ENCODE data around the gene DKK1.
"Not testable (repeated sequence)": the region's sequence is repeated elsewhere in the genome, so short reads cannot be mapped to it uniquely, and the experiment has no call there.

Gene DKK1

DNA sequence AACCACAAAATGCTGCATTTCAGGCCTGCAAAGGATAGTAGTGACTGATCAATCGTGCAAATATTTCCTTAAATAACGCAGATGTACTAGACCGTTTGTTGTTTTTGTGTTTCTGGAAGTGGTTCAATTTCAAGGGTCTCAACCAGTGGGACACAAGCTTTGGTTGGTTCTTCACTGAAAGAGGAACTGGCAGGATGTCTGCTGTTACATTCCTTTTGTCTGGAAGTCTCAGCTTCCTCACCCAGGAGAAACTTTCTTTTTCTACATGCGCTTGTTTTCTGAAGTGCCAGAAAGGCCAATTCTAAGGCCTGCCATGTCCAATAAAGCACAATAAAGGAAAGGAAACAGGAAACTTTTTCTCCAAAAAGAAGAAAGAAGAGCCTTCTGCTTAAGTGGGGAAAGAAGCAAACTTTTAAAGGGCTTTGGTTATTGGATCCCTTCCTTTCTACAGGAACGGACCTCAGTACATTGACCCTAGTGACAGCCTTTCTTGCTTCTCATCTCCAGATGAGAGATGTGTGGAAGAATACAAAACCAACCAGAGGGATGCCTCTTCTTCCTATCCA is 4.1 kb downstream of the DKK1 start:
- peak; percentile 43 for DNase-seq (ENCODE audit: low read depth)

DNA sequence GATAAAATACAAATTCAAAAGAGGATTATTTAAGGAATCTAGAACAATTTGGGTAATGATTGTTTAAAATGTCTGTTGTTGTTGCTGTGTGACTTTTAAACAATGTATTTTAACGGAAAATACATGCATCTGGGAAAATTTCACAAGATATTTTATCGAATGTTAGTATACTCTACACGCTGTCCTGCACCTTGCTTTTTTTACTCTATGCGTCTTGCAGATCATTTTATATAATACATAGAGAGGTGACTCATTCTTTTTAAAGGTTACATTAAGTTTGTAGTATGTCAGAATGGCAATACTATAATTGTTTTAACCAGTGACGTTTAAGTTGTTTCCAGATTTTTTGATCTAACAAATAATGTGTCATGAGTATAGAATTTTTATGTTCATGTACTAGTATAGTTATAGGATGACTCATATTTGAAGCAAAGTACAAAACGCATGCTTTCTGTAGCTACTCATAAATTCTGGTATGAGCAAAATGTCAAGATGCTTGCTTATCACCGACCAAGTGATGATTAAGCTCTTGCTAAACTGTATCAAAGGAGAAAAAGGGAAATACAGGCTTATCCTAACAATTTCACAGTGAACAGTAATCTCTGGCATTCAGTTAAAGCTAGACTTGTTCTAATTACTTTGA is 4.9 kb downstream of the DKK1 start:
- DNase-seq (ENCODE audit: low read depth), result peak; percentile 94

DNA sequence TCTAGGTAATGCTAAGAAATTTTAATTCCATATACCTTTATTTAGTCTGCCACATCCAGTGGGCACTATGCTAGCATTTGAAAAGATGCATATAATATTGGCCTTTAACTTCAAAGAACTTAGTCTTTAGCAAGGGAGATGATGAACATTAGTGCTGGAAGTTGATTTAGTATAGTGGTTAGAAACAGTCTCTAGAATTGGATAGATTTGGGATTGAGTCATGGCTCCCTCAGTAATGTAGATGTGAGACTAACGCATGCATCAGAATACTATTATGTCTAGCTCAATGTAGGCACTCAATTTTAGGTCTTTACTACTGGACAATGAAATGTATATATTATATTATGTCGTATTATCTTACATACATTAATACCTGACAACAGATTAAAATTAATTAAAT is 5.8 kb downstream of the DKK1 start:
- DNase-seq (ENCODE audit: low read depth), result no peak

DNA sequence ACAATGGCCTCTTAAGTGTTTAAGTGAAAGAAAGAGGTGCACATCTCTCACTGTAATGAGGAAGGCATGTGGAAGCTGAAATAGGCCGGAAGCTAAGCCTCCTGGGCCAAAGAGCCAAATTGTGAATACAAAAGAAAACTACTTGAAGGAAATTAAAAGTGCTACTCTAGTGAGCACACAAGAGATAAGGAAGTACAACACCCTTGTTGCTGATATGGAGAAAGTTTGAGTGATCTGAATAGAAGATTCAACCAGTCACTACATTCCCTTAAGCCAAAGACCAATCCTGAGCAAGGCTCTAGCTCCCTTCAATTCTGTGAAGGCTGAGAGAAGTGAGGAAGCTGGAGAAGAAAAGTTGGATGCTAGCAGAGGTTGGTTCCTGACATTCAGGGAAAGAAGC is 8.2 kb downstream of the DKK1 start:
- DNase-seq (ENCODE audit: low read depth), result no peak

DNA sequence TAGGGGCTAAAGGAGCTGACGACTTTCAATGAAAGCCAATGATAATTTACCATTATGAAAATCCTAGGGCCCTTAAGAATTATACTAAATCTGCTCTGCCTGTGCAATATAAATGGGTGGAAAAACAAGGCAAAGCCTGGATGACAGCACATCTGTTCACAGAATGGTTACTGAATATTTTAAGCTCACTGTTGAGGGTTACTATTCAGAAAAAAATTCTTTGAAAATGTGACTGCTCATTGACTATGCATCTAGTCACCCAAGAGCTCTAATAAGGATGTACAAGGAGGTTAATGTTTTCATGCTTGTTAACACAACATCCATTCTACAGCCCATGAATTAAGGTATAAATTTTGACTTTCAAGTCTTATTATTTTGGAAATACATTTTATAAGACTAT is 8.9 kb downstream of the DKK1 start:
- no peak for DNase-seq (ENCODE audit: low read depth)

DNA sequence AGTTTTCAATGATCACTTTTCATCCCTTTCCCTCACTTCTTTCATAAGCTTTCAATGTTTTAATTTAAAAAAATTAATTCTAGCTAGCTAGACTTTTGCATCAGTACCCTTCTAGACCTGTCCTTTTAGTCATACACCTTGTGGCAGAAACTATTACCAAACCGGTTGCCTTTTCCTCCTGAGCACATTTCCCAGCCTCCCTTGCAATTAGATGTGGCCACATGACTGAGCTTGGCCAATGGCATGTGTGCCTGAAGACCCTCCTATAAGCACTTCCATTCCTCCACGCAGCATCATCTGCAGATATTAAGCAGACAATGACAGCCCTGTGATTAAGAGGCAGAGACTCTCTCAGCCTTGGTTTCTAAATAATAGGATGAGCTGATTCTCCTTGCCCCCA is 12.3 kb downstream of the DKK1 start:
- no peak for DNase-seq (ENCODE audit: low read depth)

DNA sequence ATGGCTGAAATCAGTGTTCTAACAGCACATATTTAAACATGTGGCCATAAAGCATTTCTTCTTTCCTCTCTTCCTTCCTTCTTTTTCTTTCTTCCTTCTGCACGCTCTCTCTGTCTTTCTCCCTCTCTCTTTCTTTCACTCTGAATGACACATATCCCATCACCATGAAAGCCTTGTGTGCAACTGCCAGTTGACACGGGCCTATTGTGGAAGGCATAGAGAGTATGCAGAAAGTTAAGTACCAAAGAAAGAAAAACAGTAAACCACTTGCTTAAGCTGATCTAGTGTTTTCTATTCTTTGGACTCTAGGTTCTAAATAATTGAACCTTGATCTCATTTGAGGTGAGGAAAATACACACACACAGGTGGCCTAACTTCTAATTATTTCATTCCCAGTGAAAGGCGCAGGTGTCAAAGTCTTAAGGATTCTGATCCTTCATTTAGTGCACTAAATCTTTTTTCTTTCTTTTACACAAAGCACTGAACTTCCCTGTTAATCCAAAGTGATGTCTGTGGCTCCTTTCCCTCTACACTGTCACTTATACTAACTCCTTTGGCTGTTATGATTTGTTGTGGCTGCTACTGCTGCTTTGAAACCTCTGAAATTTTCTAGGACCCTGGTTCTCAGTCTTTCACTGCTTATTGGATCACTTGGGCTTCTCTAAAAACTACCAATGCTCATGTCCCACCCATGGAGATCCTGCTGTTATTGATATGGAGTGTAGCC is 17.7 kb downstream of the DKK1 start:
- no peak for DNase-seq (ENCODE audit: low read depth)

DNA sequence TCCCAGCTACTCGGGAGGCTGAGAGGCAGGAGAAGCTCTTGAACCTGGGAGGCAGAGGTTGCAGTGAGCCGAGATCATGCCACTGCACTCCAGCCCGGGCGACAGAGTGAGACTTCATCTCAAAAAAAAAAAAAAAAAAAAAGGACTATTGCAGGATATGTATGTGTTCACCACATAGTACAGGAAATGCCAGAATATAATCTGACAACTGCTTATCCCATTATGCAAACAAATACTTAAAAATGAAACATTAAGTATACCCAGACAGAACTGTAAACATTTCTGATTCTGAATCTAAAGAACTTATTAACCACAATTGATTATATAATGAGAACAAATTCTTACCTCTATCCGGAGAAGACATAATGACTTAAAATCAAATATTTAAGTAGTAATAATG is 18.7 kb downstream of the DKK1 start:
- no peak for DNase-seq (ENCODE audit: low read depth)

DNA sequence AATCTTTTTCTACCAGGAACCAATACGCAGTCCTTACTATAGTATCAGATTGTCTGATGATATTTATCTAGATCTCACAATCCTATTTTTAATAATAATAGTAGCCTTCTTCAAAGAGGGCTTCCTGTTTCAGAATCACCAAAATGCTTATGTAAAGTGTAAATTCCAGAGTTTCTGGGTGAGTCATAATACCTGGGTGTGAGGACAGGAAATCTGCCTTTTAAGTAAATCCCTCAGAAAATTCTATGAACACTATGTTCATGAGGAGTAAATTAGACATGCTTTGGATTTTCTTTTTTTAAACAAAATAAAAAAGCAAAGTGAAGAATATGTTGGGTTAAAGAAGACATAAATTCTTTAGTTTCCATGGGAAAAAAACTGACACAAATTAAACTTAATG is 20.5 kb downstream of the DKK1 start:
- no peak for DNase-seq (ENCODE audit: low read depth)

DNA sequence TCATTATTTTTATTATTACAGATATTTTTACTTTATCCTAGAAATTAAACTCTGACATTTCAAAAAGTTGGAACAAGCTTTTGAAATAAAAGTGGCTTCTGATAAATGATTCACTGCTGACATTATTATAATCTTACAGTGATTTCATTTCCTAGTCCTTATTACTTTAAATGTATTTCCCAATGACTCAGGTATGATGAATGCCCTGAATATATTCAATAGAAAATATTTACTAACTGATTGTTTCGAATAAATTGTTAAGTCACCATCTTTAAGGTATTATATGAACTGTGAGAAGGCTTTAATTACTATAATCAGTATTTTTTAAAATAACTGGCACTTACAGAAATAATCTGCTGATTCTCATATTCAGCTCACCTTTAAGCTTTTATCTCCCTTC is 21.6 kb downstream of the DKK1 start:
- no peak for DNase-seq (ENCODE audit: low read depth)

DNA sequence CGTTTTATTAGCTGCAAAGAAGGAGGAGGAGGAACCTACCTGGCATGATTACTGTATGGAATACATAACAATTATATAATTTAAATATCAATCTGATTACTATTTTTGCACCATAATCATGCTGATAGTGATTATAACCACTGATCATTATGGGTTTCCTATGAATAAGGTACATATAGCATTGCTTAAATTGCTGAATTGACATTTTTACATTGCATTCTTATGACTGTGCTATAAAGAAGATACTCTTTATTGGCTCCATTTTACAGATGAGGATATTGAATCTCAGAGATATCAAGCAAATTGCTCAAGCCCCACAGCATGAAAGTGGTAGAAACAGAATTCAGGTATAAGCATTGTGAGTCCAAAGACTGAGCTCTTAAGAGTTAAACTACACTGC is 23.1 kb downstream of the DKK1 start:
- DNase-seq (ENCODE audit: low read depth), result no peak

DNA sequence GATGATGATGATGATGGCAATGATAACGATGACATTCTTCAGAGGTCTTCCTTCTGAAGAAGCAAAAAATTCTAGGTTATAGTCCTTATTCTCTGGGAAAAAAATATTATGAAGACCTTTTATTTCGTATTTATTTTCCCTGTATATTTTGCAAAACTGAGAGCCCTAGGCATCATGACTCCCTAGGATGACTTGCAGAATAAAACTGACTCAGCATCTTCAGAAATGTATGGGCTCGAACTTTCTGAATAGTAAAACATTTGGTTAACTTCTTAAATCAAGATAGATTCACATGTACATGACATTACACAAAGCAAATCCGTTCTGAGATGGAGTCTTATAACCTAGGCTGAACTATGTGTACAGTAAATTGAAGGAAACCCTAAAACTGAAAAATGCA is 29.4 kb downstream of the DKK1 start:
- no peak for DNase-seq (ENCODE audit: low read depth)

DNA sequence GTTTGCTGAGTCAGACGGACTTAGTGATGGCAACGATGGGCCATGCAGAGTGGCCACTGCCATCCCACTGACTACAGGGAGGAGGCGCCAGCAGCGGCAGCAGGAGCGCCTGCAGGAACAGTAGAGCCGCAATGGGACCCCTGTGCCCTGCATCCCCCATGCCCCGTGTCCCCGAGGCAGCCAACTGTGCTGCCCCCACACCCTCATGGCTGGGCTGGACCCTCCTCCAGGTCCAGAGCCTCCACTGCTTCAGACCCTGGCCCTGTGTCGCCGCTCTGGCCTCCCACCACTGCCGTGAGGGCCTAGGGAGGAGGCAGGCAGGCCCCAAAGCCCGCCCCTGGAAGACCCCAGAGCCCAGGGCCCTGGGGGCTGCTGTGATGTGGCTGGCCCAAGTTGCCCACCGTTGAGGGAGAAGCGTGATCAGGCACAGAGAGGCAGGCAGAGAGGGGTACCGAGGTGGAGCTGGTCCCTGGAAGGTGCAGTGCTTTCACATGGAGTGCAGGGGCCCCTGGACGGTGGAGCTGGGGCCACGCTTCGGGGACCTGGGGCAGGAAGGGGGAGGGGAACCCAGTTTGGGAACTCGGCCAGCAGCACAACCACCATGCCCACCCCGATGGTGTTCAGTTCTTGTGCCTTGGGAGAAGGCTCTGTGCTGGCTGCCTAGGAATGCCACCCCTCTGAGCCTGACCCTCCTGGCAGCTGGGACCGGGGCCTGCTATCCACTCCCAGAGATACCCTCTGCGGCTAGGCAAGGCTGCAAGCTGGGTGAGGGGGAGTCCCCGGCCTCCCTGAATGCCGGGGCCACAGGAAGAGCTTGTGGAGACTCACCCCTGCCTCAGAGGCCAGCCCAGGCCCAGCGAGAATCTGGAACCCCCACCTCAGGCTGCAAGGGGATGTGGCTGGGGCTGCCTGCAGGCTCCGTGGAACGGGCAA is 32.6 kb downstream of the DKK1 start:
- DNase-seq (ENCODE audit: low read depth), result no peak

DNA sequence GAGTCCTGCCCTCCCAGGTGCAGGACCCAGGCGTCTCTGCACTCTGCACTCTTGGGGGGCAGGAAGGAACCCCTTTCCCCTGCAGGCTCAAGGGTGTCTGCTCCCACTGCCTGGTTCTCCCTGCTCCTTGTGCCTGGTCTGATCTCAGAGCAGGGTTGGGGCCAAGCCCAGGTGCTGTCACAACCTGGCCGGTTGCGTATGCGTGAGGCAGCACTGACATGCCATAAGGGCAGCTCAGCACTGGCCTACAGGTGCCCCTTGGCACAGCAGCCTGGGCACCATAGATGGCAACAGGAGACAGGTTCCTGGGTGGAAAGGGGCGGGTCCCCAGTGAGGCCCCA is 33.2 kb downstream of the DKK1 start:
- DNase-seq (ENCODE audit: low read depth), result no peak

DNA sequence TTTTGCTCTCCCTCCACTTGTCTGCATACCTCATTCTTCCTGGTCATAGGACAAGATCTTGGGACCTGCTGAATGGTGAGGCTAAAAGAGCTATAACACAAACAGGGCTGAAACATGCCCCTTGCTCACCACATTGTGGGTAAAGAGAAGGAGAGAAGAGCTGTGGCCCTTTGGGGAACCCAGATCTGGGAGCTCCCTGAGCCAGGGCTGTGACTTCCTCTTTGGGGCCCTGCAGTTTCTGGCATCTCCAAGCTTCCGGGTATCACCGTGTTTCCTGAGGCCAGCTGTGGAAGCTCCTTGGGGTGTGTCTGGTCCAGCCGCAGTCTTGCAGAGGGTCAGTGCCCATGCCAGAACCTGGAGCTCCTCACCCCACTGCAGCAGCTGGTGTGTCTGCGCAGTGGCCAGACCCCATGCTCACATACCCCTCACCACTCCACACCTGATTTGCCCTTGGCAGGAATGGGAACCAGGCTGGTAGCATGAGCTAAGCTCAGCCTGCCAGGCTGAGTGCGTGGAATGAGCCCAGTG is 34.0 kb downstream of the DKK1 start:
- DNase-seq (ENCODE audit: low read depth), result no peak

DNA sequence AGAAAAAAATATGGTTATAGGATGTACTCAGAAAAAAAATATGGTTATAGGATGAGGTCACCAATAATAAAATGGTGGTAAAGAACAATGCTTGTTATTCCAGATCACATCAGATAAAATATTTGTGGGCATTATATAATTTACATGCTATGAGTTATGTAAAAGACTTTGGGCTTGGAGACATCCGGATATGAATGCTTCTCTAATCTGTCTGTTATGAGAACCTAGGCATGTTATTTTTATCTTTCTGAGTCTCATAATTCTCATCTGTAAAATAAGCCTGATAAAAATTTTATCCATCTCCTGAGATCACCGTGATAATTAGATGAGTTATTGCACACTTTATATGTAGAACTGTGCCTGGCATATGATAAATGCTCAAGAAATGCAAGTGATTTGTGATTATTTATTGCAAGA is 37.8 kb downstream of the DKK1 start:
- DNase-seq (ENCODE audit: low read depth), result peak; percentile 44

DNA sequence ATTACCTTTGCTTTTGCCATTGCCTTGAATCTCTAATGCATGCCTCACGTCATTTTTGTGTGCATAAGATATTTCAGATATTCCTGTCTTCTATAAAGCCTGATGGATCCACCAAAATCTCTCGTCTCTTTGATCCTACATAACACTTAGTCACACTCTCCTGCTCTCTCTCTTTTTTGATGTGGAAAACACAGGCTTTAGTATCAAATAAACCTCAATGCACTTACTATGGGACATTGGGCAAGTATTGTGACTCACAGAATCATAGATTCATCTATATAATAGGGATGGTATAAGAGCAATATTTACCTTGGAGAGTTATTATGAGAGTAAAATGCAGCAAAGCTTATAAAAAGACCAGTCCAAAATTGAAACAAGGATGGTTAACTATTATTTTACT is 39.1 kb downstream of the DKK1 start:
- no peak for DNase-seq (ENCODE audit: low read depth)

DNA sequence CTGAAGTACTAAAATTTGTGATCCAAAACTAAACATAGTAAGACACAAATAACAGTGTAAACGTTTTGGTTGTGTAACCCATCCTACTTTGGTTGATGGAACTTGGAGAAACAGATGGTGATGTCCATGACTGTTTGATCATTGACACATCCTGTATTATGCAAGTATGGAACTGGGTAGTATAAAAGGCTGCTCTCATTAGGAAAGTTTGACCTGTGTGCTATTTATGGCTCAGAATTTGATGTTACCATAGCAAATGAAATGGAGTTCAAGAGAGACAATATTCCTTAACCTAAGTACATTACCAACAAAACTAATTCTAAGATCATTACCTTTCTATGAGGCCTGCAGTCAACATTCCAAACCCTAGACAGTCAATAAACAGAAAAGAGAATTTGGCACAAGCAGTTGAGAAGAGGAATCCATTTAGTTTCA is 39.9 kb downstream of the DKK1 start:
- peak; percentile 89 for DNase-seq (ENCODE audit: low read depth)

DNA sequence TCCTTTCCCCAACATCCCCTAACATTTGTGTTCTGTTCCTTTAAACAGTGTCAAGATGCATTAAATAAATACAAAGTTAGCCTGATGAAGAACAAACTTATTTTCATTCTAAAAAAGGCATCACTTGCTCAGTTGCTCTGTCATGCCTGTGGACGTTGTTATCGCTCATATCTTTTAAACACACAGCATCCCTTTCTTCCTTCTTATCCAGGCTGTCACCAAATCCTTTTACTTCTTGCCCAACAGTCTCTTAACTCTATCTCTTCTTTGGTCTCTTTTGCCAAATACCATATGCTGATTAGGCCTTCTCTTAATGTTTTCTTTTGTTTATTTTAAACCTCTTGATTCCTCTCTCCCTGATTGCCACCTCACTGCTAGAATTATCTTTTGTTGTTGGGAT is 43.9 kb downstream of the DKK1 start:
- DNase-seq (ENCODE audit: low read depth), result no peak

DNA sequence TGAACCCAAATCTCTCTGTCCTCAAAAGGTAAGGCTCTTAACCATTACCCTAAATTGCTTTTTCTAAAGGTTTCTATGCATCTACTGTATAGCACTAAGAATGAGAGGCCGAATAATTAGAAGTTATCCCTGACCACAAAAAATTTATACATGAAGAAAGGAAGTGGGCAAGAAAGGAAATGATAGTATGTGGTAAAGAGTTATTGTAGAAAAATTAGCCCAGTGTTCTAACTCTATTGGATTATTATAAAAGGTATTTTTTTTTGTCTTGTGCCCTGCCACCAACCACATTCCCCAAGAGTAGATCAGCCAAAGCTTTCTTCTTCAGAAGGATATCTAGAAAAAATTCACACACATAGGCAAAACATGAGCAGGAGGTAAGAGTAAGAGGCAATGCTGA is 45.4 kb downstream of the DKK1 start:
- no peak for DNase-seq (ENCODE audit: low read depth)

DNA sequence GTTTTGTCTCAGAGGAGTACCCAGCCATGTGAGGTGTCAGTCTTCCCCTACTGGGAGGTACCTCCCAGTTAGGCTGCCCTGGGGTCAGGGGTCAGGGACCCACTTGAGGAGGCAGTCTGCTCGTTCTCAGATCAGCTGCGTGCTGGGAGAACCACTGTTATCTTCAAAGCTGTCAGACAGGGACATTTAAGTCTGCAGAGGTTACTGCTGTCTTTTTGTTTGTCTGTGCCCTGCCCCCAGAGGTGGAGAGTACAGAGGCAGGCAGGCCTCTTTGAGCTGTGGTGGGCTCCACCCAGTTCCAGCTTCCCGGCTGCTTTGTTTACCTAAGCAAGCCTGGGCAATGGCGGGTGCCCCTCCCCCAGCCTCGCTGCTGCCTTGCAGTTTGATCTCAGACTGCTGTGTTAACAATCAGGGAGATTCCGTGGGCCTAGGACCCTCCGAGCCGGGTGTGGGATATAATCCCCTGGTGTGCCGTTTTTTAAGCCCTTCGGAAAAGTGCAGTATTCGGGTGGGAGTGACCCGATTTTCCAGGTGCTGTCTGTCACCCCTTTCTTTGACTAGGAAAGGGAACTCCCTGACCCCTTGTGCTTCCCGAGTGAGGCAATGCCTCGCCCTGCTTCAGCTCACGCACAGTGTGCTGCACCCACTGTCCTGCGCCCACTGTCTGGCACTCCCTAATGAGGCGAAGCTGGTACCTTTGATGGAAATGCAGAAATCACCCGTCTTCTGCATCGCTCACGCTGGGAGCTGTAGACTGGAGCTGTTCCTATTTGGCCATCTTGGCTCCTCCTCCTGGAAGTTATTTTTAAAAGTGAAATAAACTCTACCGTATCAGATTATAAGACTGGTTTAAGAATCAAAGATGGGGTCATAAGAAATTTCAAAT is 51.7 kb downstream of the DKK1 start:
- DNase-seq (ENCODE audit: low read depth), result not testable (repeated sequence)

Data from GM04503 (cell line).